ENCODE data around the gene DIP2B. TPM values are rescaled to one million over a fixed set of nuclear protein-coding genes. Genes with fewer than 3 reads are reported as not detected.

Gene DIP2B
- total RNA-seq, 1 experiment from 2014 or later, result 26.1 TPM

GRCh38 chr12:50728417-50728816 is 223.6 kb downstream of the DIP2B start (continued):
- TF ChIP-seq ATF1 (CRISPR knock-in tag; IDR thresholded peaks at IDR 0.05), result no peak
- no peak for TF ChIP-seq FOXP1 (CRISPR knock-in tag; IDR thresholded peaks at IDR 0.05; ENCODE audit: borderline replicate concordance)
- TF ChIP-seq EMX1 (CRISPR knock-in tag; IDR thresholded peaks at IDR 0.05), result no peak

GRCh38 chr12:50728841-50729240 is 224.1 kb downstream of the DIP2B start:
- Mint-ChIP-seq H3K27ac (no peak overlapping the region; the same call in 1 of the 2 replicates), H3K4me3 (no peak overlapping the region), H3K36me3 (peaks cover 52% of the 10 kb centered on the region), H3K4me1 (no peaks in the 10 kb centered on the region), H3K9me3 (no peaks in the 10 kb centered on the region), H3K27me3 (ENCODE audit: low read depth) (no peaks in the 10 kb centered on the region)
- DNase-seq (ENCODE audit: low spot score), result no peak
- ChIA-PET POLR2A (no interaction called here), CTCF (no interaction called here)
- no peak for ATAC-seq
- no peak for TF ChIP-seq FOXP4 (CRISPR knock-in tag; IDR thresholded peaks at IDR 0.05)
- TF ChIP-seq RORB (CRISPR knock-in tag; IDR thresholded peaks at IDR 0.05), result no peak

GRCh38 chr12:50732591-50732990 is 227.8 kb downstream of the DIP2B start:
- Mint-ChIP-seq H3K9me3 (no peaks in the 10 kb centered on the region), H3K27me3 (ENCODE audit: low read depth) (no peaks in the 10 kb centered on the region), H3K4me3 (no peak overlapping the region), H3K4me1 (no peaks in the 10 kb centered on the region), H3K27ac (no peak overlapping the region), H3K36me3 (peaks cover 41% of the 10 kb centered on the region)
- no peak for ATAC-seq
- ChIA-PET CTCF (no interaction called here), POLR2A (no interaction called here)
- DNase-seq (ENCODE audit: low spot score), result no peak
- TF ChIP-seq RELA (CRISPR knock-in tag; IDR thresholded peaks at IDR 0.05; ENCODE audit: borderline replicate concordance), result no peak
- TF ChIP-seq STAT6 (CRISPR knock-in tag; conservative IDR thresholded peaks at IDR 0.05; ENCODE audit: low read depth), result no peak
- TF ChIP-seq JUN (CRISPR knock-in tag; IDR thresholded peaks at IDR 0.05), result no peak
- no peak for TF ChIP-seq SMAD3 (CRISPR knock-in tag; IDR thresholded peaks at IDR 0.05; ENCODE audit: borderline replicate concordance)
- TF ChIP-seq PRDM15 (CRISPR knock-in tag; IDR thresholded peaks at IDR 0.05), result no peak
- no peak for TF ChIP-seq ZNF138 (CRISPR knock-in tag; conservative IDR thresholded peaks at IDR 0.05)
- TF ChIP-seq ZBTB21 (CRISPR knock-in tag; IDR thresholded peaks at IDR 0.05; ENCODE audit: borderline replicate concordance), result no peak
- no peak for TF ChIP-seq HMGXB4 (CRISPR knock-in tag; IDR thresholded peaks at IDR 0.05)
- TF ChIP-seq NR3C1 (CRISPR knock-in tag; conservative IDR thresholded peaks at IDR 0.05; ENCODE audit: low read depth), result no peak
- no peak for TF ChIP-seq ESRRA (CRISPR knock-in tag; IDR thresholded peaks at IDR 0.05; ENCODE audit: borderline replicate concordance)
- TF ChIP-seq NR2C2 (CRISPR knock-in tag; IDR thresholded peaks at IDR 0.05), result no peak
- TF ChIP-seq ZNF317 (CRISPR knock-in tag; IDR thresholded peaks at IDR 0.05; ENCODE audit: borderline replicate concordance, low read depth), result no peak
- no peak for TF ChIP-seq GABPB1 (CRISPR knock-in tag; IDR thresholded peaks at IDR 0.05)
- TF ChIP-seq E2F1 (CRISPR knock-in tag; IDR thresholded peaks at IDR 0.05), result no peak
- no peak for TF ChIP-seq NFE2L1 (CRISPR knock-in tag; IDR thresholded peaks at IDR 0.05)
